ENCODE measurements around the gene RTP5.

The RTP5 gene

DNA sequence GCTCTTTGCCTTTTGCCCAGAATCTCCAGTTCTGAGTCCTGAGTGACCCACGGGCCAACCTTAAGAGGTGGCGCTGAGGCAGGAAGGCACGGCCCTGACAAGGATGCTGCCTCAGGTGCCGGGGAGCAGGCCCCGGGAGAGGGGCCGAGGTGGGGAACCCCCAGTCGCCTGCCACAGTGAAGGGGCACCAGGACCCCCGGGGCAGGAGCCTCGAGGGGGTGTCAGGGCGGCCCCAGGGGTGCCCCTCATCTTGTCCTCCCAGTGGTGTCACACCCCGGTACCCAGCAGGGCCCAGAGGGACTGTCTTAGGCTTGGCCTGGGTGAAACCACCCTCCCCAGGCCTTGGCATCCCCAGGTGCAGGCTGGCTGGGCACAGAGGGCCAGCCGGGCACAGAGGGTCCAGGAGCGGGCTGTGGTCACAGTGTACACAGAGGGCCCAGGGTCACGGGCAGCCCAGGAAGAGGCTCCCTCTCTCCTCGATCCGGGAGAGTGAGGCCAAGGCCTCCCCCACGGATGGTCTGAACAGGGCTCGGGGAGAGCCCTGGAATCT, 11.9 kb upstream of the RTP5 start:
- no peak for DNase-seq

DNA sequence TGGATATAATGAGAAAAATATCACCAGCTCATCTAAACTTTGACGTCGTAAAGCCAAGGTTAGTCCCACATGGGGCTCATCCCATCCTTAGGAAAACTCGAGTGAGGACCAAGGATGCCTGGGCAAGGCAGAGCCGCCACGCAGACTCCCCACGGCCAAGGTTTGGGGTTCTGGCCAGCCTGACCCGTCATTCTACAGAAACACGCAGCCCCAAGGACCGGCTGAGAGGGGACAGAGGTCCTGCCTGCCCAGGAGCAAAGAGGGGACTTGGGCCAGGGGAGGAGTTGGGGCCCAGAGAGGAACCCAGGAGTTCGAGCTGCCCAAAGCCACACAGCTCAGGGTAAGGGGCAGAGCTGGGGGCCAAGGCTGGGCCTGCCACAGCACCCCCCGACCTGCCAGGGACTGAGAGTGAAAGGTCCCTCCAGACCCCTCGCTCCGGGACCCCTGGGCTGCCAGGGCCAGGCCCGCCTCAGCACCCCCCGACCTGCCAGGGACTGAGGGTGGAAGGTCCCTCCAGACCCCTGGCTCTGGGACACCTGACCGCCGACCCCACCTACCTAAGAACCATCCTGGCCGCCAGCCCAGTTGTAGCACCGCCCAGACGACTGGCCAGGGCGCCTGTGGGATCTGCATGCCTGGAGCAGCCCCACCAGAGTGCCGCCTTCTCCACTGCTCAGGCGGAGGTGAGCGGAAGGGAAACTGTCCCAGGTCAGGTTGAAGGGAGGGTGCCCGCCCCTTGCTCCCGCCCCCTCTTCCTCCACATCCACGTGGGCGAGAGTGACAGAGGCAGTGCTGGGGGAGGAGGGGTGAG, 11.1 kb upstream of the RTP5 start, which contains the start of gene PDCD1:
TSS of gene PDCD1 (minus strand) at position 689 of the 811 bp plus-strand sequence. CDS start at position 633, 56 bp downstream.
- peak; percentile 83 to 86 for DNase-seq

DNA sequence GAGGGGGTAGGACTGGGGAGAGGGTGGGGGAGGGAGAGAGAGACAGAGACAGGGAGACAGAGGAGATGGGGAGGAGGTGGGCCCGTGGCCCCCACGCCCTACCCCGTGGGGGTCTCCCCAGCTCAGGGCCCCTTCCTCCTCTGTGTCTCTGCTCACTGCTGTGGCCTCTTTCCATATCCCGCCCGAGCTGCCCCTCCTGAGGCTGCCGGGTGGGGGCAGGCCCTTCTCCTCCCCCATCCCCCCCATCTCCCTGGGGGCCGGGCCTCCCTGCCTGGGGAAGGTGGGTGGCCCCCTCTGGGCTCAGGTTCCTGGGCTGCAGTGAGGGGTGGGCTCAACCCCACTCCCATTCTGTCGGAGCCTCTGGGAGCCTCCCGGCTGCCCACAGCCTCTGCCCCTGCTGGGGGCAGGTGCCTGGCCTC, 10.5 kb upstream of the RTP5 start:
- DNase-seq: no peak

DNA sequence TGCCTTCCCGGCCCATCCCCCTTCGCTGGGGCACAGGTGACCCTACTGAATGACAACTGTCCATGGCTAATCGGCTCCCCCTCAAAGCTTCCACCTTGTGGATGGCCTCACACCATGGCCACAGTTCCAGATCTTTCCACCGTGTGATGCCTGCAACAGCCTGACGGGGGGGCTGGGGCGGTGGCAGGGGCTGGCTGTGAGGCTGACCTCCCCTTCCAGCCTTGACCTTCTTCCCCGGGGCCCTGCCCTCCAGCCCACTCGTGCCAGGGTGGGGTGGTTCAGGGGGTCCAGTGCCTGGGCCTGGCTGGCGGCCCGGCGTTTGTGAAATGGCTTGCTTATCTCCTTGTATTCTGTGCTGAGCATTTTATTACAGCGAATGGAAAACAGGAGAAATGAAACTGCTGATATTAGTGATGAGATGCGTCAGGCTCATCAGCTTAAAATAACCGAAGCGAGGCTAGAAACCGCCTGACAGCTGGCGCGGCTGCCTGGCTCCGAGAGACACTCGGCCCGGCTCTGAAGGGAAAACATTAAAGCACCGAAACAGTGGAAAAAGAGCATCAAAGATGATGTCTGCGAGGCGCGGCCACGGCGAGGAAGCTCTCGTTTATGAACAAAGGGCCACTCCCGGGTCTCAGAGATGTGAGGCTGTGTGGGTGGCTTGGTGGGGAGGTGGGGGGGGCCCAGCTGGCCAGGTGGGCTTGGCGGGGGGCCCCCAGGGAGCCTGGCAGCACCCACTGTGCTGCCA, 9.9 kb upstream of the RTP5 start:
- peak; percentile 81 for DNase-seq

DNA sequence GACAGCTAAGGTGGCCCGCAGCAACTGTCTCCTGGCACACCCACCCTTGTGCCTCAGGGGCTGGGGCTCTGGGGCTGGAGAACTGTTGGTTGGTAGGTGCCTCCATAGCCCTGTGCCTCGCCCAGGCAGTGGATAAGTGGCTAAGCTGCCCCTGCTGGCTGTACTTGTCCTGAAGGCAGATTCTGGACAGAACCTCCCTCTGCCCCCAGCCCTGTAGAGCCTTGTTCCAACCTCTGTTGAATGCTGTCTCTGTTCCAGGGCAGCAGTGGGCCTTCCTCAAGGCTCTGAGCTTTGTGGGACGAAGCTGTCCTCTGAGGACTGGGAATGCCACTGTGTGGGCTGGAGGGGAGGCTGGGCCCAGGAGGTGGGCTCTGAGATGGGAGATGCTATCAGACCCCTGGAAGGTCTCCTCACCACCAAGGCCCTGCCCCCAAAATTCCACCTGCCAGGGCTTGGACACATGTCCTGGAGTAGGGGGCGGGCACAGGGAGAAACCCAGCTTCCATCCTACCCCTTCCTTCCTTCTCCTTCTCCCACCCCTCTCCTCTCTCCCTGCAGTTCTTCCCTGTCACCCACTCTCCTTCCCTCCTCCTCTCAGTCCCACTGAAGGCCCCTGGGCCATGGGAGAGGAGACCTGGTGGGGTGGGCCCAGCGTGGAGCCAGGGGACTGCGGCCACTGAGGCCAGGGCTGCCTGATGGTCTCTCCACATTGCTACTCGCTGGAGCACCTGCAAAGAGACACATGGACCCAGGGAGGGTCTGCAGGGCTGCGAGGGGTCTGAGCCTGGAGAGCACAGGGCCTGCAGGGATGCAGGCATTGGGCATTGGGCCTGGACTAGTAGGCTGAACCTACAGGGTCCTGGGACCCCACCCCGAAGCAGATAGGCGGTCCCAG, 9.1 kb upstream of the RTP5 start:
- peak in 1 of 2 experiments; percentile 69 for DNase-seq

DNA sequence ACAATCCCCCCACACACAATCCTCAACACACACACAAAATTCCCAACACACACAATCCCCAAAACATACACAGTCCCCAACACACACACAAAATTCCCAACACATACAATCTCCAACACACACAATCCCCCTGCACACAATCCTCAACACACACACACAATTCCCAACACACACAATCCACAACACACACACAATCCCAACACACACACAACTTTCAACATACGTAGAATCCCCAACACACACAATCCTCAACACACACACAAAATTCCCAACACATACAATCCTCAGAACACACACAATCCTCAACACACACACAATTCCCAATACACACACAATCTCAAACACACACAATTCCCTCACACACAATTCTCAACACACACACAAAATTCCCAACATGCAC, 8.3 kb upstream of the RTP5 start:
- DNase-seq: no peak

DNA sequence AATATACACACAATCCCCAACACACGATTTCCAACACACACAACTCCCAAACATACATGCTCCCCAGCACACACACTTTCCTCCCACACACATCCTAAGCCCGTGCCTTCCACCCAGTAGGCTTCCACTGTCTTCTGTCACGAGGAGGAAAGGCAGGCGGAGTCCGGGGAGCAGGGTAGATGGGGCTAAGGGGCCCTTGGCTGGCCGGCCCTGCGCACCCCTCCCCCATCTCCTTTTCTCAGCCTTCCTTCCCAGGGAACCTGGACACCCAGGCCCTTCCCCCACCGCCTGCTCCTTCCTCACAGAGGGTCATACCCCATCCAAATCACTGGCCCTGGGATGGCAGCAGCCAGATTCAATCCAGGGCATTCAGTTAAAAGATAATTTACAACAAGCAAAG, 7.4 kb upstream of the RTP5 start:
- no peak for DNase-seq

DNA sequence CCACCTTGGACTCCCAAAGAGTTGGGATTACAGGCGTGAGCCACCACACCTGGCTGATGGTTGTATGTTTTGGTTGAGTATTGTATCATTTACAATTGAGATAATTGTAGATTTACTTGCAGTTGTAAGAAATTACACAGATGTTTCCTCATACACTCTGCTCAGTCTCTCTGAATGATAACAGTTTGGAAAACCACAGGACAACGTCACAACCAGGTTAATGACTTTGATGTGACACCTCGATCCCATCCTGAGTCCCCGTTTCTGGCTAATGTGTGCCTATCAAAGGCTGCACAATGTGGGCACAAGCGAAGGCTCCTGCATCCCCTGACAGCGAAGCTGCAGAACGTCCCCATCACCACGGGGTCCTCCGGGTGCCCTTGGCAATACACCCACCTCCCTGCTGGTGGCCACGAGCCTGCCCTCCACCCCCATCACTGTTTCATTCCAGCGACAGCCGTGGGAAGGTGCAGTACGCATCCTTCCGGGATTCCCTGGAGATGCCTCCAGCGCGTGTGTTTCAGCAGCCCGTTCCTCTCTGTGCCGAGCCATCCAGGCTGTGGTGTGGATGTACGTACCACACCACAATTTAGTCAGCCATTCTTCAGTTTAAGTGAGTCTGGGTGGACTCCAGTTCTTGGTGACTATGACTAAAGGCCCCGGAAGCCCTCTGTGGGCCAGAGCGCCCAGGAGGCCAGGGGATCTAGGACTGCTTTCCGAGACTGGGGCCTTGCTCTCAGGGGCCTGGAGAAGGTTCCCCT, 6.6 kb upstream of the RTP5 start:
- DNase-seq: no peak

DNA sequence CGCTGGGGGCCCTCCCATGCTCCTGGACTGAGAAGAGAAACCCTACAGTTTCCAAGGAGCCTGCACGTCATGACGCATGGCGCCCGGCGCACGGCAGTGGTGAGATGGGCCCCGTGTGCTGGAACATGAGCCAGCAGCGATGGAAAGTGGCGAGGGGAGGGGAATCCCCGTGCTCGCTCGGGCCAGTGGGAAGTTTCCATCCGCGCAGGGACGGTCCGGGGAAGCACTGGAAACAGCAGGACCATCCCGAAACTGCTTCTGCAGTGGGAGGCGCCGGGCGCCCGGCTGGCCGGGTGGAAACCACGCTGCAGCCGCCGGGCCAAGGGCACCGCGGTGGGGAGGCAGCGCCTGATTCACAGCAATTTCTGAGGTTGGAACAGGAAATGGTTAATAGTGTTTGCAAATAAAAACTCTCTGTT, 6.0 kb upstream of the RTP5 start:
- peak; percentile 83 to 87 for DNase-seq

DNA sequence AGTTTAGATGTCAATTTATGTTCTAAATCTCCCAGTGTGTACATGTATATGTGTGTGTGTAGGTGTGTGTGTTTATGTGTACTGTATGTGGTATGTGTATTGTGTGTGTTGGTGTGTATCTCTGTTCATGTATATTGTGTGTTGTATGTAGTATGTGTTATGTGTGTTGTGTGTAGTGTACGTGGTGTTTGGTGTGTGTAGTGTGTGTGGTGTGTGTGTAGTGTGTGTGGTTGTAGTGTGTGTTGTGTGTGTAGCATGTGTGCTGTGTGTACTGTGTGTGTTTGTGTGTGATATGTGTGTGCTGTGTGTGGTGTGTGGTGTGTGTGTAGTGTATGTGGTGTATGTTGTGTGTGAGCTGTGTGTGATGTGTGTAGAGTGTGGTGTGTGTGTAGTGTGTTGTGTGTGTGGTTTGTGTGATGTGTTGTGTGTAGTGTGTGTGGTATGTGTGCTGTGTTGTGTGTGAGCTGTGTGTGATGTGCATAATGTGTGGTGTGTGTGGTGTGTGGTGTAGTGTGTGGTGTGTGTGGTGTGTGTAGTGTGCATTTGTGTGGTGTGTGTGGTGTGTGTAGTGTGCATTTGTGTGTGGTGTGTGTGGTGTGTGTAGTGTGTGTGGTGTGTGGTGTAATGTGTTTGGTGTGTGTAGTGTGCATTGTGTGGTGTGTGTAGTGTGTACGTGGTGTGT, 5.2 kb upstream of the RTP5 start:
- DNase-seq: no peak

DNA sequence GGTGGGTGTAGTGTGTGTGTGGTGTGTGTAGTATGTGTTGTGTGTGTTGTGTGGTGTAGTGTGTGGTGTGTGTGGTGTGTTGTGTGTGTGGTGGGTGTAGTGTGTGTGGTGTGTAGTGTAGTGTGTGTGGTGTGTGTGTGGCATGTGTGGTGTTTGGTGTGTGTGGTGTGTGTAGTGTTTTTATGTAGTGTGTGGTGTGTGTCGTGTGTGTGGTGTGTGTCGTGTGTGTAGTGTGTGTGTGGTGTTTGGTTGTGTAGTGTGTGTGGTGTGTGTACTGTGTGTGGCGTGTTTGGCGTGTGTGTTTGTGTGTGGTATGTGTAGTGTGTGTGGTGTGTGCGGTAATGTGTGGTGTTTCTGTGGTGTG, 4.7 kb upstream of the RTP5 start:
- no peak for DNase-seq

DNA sequence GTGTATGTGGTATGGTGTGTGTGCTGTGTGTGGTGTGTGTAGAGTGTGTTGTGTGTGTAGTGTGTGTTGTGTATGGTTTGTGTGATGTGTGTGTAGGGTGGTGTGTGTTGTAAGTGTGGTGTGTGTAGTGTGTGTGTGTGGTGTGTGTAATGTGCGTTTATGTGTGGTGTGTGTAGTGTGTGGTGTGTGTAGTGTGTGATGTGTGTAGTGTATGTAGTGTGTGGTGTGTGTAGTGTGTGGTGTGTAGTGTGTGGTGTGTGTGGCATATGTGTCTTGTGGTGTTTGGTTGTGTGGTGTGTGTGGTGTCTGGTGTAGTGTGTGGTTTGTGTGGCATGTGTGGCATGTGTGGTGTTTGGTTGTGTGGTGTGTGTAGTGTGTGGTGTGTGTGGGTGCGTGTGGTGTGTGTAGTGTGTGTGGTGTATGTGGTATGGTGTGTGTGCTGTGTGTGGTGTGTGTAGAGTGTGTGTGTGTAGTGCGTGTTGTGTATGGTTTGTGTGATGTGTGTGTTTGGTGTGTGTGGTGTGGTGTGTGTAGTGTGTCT, 4.0 kb upstream of the RTP5 start:
- no peak for DNase-seq

DNA sequence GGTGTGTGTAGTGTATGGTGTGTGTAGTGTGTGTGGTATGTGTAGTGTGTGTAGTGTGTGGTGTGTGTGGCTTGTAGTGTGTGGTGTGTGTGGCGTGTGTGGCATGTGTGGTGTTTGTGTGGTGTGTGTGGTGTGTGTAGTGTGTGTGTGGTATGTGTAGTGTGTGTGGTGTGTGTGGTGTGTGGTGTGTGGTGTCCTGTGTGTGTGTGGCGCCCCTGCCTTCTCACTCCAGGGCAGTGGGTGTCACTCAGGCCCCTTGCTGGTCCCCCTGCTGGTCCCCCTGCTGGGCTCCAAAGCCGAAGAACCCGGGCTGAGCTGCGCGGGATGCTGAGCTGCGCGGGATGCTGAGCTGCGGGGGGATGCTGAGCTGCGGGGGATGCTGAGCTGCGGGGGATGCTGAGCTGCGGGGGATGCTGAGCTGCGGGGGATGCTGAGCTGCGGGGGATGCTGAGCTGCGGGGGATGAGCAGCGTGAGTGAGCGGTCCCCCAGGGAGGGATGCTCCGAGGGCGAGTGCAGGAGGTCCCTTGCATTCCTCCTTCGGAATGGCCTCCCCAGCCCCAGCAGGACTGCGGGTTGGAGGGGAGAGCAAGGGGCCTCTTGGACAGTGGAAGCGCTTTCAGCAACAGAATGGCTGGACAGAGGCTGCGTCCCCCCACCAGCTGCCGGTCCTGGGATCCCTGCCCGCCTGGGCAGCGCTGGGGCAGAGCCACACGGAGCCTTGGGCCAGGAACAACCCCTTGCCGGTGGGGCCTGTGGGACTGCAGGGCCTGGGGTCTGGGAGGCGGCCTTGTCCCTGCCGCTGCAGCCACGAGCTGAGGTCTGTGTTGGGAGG, 3.4 kb upstream of the RTP5 start:
- peak; percentile 42 to 49 for DNase-seq

DNA sequence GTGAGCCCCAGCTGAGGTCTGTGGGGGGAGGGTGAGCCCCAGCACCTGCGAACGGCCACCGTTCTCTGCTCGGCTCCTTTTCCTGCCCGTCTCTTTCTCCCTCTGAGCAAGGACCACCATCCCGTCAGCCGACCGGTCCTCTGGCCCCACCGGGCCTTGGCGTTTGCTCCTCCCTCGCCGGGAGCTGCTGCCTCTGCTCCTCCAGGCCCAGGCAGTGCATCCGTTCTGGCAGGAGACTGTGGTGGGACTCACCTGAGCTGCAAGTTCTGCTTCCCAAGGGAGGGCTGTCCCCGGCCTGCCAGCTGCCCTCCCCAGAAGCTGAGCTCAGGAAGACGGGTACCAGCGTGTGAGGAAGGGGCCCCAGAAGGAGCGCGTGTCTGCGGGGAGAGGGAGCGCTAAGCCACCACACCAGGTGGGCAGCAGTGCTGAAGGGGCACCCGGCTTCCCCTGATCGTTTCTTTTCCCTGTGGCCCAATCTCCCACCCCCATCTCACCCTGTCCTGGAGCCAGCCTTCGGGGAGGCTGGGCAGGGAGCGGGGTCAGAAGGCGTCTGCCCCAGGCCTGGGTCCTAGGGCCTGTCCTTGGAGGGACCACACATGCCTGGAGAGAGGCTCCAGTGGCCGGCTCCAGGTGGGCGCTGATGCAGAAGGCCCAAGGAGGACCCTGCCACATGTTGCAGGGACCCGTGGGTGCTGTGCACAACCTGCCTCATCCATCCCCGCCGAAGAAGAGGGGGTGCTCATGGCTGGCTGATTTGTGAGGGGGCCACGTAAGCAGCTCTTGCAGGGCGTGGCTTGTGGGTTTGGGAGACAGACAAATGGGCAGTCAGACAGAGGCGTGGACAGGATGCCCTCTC, 2.5 kb upstream of the RTP5 start:
- DNase-seq: no peak

DNA sequence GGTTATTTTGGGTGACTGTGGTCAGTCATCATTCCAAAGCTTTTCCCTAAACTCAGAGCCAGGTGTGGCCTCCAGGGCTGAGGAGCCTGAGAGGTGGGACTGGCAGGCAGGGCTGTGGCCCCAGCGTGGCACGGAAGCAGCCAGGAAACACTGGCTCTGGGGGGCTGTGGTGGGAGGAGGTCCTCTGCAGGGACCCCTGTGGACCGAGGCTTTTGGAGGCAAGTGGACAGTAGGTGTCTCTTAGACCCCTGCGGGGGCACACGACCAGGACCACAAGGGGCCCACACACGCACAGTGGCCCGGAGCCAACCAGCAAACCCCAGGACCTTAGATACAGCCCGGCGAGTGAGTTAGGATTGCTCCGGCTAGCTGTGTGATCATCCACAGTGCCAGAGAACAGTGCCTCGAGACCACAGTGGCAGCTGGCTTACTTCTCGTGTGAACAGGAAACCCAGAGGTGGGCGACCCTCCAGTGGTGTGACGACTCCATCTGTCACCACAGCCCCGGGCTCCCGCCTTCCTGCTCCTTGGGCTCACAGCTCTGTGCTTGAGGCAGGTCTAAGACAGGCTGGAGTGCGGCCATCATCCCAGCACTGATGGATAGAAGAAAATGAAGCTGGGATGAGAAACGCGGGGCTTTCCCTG, 1.6 kb upstream of the RTP5 start:
- DNase-seq: peak; percentile 77 to 79

DNA sequence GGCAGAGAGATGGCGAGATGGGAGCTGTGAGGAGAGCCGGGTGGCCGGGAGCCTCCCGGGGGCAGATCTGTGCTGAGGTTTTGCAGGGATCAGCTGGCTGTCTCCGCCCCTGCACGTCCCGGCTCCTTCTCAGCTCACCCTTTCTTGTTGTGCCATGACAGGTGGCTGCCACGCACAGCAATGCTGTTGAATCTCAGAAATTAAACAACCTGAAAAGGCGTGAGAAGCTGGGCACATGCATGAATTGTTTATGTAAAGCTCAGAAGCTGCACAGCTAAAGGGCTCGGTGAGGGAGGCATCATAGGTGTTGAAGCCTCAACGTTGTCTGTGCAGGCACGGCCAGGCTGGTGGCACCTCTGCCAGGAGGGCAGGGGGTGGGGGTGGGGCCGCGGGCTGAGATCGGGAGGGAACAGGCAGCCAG, 858 bp upstream of the RTP5 start:
- no peak for DNase-seq

DNA sequence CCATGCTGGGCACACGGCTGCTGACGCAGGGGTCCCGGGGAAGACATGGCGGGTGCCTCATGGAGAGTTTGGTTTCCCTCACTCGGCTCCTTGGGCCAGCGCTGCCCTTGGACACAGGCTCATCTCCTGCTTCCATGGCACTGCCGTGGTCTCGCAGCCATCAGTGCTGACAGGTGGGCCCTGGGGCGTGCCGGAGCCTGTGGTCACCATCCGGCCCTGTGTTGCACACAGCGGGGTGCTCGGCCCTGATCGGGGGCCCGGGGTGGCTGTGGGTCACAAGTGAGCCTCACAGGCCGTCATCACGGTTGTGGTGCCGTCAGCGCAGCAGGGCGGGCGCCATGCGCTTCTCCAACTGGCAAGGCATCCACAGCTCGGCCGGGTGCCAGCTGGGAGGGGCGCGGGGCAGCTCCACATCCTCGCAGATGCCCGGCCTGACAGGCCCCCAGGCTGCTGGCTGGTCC, 582 bp downstream of the RTP5 start:
- DNase-seq: no peak

Data from activated T-cell treated with anti-CD3 and anti-CD28 coated beads, Interleukin-2, amount 50 U/mL, for 48 hours (primary cell).